Heart right ventricle (tissue), 16 donors: ENCODE results near the gene MYOZ2. TPM values are rescaled to one million over a fixed set of nuclear protein-coding genes. Genes with fewer than 3 reads are reported as not detected.
"Not testable (repeated sequence)": the region's sequence is repeated elsewhere in the genome, so short reads cannot be mapped to it uniquely, and the experiment has no call there.

Source experiments
- ATAC-seq, 8 donors: fragments of 200-7000 bp; cut with Tn5 transposase; one replicate each; pipeline ENCODE4 v1.9.1; 2020; ENCODE audit warnings: mild to moderate bottlenecking in 8 of 8, moderate library complexity in 8 of 8, moderate number of reproducible peaks in 1 of 8
- DNase-seq, 2 donors: peaks; one replicate each; pipeline ENCODE4 v3.0.0-alpha.2; 2020
- H3K27ac ChIP-seq, 10 donors: fragments of 200-600 bp; sonication (generic) in 2 of 10; one replicate each; pipeline versions ENCODE4 v1.5.0 to v1.8.0; 2020 to 2022; ENCODE audit warnings: mild to moderate bottlenecking in 3 of 10
- H3K27me3 ChIP-seq, 7 donors: fragments of 200-600 bp; one replicate each; pipeline ENCODE4 v1.8.0; 2021 to 2022; ENCODE audit warnings: mild to moderate bottlenecking in 2 of 7
- H3K36me3 ChIP-seq, 9 donors: fragments of 200-600 bp; sonication (generic) in 1 of 9; one replicate each; pipeline versions ENCODE4 v1.5.0 to v1.8.0; 2020 to 2022; ENCODE audit warnings: mild to moderate bottlenecking in 2 of 9
- H3K4me1 ChIP-seq, 9 donors: fragments of 200-600 bp; sonication (generic) in 1 of 9; one replicate each; pipeline versions ENCODE4 v1.5.0 to v1.8.0; 2020 to 2022; ENCODE audit warnings: mild to moderate bottlenecking in 4 of 9
- H3K4me3 ChIP-seq, 10 donors: fragments of 200-600 bp; sonication (generic) in 2 of 10; one replicate each; pipeline versions ENCODE4 v1.5.0 to v1.8.0; 2020 to 2022; ENCODE audit warnings: mild to moderate bottlenecking in 7 of 10, moderate library complexity in 2 of 10
- H3K9me3 ChIP-seq, 11 donors: fragments of 200-600 bp in 10 of 11; sonication (generic) in 2 of 11; one replicate each; pipeline versions ENCODE4 v1.5.0 to v1.8.0; 2013 to 2022; ENCODE audit warnings: mild to moderate bottlenecking in 2 of 11, control low read depth in 1 of 11, moderate library complexity in 1 of 11
- CTCF ChIP-seq, 9 donors: fragments of 200-600 bp; sonication (generic) in 2 of 9; IDR thresholded peaks; one replicate each; pipeline versions ENCODE4 v1.5.0 to v1.8.0; 2021 to 2022; ENCODE audit warnings: antibody characterized with exemption in 9 of 9, mild to moderate bottlenecking in 5 of 9, moderate library complexity in 1 of 9
- WGBS, 2 donors: extraction: QIAGEN DNeasy Blood & Tissue Kit; methylation state at CpG; one replicate each; pipeline ENCODE4 v1.1.7; 2013; ENCODE audit warnings: inconsistent platforms in 1 of 2; 5-methylcytosine and 5-hydroxymethylcytosine counted together
- intact Hi-C, 10 donors: fragments of 100-400 bp; cut with DNase I; formaldehyde crosslinking; loops; one replicate each; pipeline versions ENCODE4 v1.11.1 to v1.14.2; 2022
- polyA plus RNA-seq, 2 donors: library from polyadenylated mRNA; stranded (reverse); fragments of 200-250 nt; gene quantifications; one replicate each; pipeline ENCODE4 v1.2.3, GENCODE V29; 2013
- total RNA-seq, 10 donors: library from RNA; stranded (reverse); fragmentation: NEBNext Ultra II Directional in 3 of 10; extraction: Animal tissue kit (Norgen Biotek cat#: 25700) in 3 of 10; gene quantifications; one replicate each; pipeline versions ENCODE4 v1.2.1 to v1.2.4, GENCODE V29; 2021 to 2023
- donor health status: Arrhythmogenic right ventricular cardiomyopathy.
- donor health status: ischemic (EF 13 %, LVEDD 7.1; RV severe dilation, severe dysfunction).
- donor health status: healthy with polysubstance abuse.
- donor health status: DM: no; HTN: yes; CAD: no.
- donor health status: DM: no; HTN: no; CAD: no.
- donor health status: ischemic (EF 25% LVEDD 6.9; RV normal size, moderate dysfunction).
- donor health status: ischemic (EF 25% LVEDD 5.7; RV mildly dilated, moderate dysfunction).
- donor health status: healthy.
- donor health status: DM: yes; HTN: yes; CAD: no.
- donor health status: Ischemic cardiomyopathy.
- donor health status: ischemic (EF 35%, LVEDD 5.7; RV mildly dilated, moderate dysfunction).
- donor health status: nonischemic (EF 11% LVEDD 7.7; RV severe dilation, severe dysfunction).
- donor health status: DM: yes; HTN: yes; CAD: no.
- donor health status: PGD.
- donor health status: ischemic (EF 29% LVEDD 5.4; RV normal size, mild dysfunction).
- donor health status: nonischemic (EF 23%, LVEDD 6.1; RV moderate dilation, normal function).

MYOZ2 gene
- total and polyA plus RNA-seq, 12 donors: 231 to 1,008 (median 867) TPM

- Histone ChIP-seq H3K9me3 (no peaks in the 10 kb centered on the region), H3K27me3 (no peaks in the 10 kb centered on the region), H3K4me3 (peak overlapping the region; percentile 20 to 60 (median 47)), H3K36me3 (peaks cover 0 to 8% (median 0%) of the 10 kb centered on the region in 9 donors), H3K4me1 (peaks cover 0 to 40% (median 25%) of the 10 kb centered on the region in 9 donors), H3K27ac (peak overlapping the region; percentile 67 to 93 (median 86))
- DNase-seq: no peak
- intact Hi-C loops: loop anchor here in 7 of 10 donors (5.0 to 10.0 kb wide), 5 partner anchors 54 to 152 kb away; no protein-coding TSS in a partner anchor
- TF ChIP-seq CTCF (IDR thresholded peaks at IDR 0.05): peak in 3 of 9 donors; percentile 6 to 22 (median 14)
- 36 to 46% methylated on average over 3 of the region's 3 CpGs for WGBS, 2 donors
- ATAC-seq: peak; percentile 14 to 62 (median 50)
These were observed 914 bp downstream of the MYOZ2 start for GRCh38 chr4:119136546-119136945.

GRCh38 chr4:119138046-119138445 is 2.4 kb downstream of the MYOZ2 start:
- no peaks in the 10 kb centered on the region for H3K9me3 ChIP-seq
- peaks cover 0 to 14% (median 0%) of the 10 kb centered on the region in 9 donors for H3K36me3 ChIP-seq
- H3K4me3 ChIP-seq: peak overlapping the region; percentile 11 to 60 (median 47)
- ATAC-seq: peak in 6 of 8 donors; percentile 35 to 76 (median 70)
- TF ChIP-seq CTCF (IDR thresholded peaks at IDR 0.05): no peak
- 23 to 34% methylated on average over 2 of the region's 2 CpGs for WGBS, 2 donors
- no peak for DNase-seq
- peak overlapping the region in 9 of 10 donors; percentile 75 to 93 (median 87) for H3K27ac ChIP-seq
- intact Hi-C loops: loop anchor here in 7 of 10 donors (5.0 to 10.0 kb wide), 5 partner anchors 56 to 153 kb away; no protein-coding TSS in a partner anchor
- no peaks in the 10 kb centered on the region for H3K27me3 ChIP-seq
- H3K4me1 ChIP-seq: peaks cover 0 to 29% (median 16%) of the 10 kb centered on the region in 9 donors

- Histone ChIP-seq H3K4me3 (peak overlapping the region; percentile 4 to 60 (median 47)), H3K4me1 (peaks cover 0 to 25% (median 7%) of the 10 kb centered on the region in 9 donors), H3K9me3 (no peaks in the 10 kb centered on the region), H3K27ac (peak overlapping the region in 8 of 10 donors; percentile 46 to 93 (median 88)), H3K27me3 (no peaks in the 10 kb centered on the region), H3K36me3 (peaks cover 0 to 22% (median 0%) of the 10 kb centered on the region in 9 donors)
- no peak for ATAC-seq
- TF ChIP-seq CTCF (IDR thresholded peaks at IDR 0.05): no peak
- intact Hi-C loops: loop anchor here in 7 of 10 donors (5.0 to 10.0 kb wide), 5 partner anchors 57 to 155 kb away; no protein-coding TSS in a partner anchor
- DNase-seq: no peak
These were observed 3.7 kb downstream of the MYOZ2 start for GRCh38 chr4:119139311-119139710.

GRCh38 chr4:119139822-119140252 is 4.2 kb downstream of the MYOZ2 start:
- intact Hi-C loops: loop anchor here in 9 of 10 donors (5.0 to 10.0 kb wide), 8 partner anchors 58 to 395 kb away; no protein-coding TSS in a partner anchor
- Histone ChIP-seq H3K9me3 (no peaks in the 10 kb centered on the region), H3K27ac (peak overlapping the region in 8 of 10 donors; percentile 4 to 93 (median 88))

GRCh38 chr4:119141283-119141682 is 5.7 kb downstream of the MYOZ2 start:
- intact Hi-C loops: loop anchor here in 5 of 10 donors (5.0 to 10.0 kb wide), 5 partner anchors 96 to 396 kb away; no protein-coding TSS in a partner anchor
- Histone ChIP-seq H3K36me3 (peaks cover 0 to 22% (median 0%) of the 10 kb centered on the region in 9 donors), H3K4me1 (peaks cover 0 to 21% (median 5%) of the 10 kb centered on the region in 9 donors), H3K4me3 (peak overlapping the region in 6 of 10 donors; percentile 19 to 60 (median 55)), H3K27ac (peak overlapping the region in 6 of 10 donors; percentile 16 to 87 (median 36))
- DNase-seq, ATAC-seq, H3K9me3 ChIP-seq, H3K27me3 ChIP-seq: not testable (repeated sequence)
- WGBS, 2 donors: 74 to 86% methylated on average over 4 of the region's 4 CpGs

More at GRCh38 chr4:119139822-119140252, 4.2 kb downstream of the MYOZ2 start:
- no peak for TF ChIP-seq CTCF (IDR thresholded peaks at IDR 0.05)
- WGBS, 2 donors: 21 to 28% methylated on average over 2 of the region's 2 CpGs
- Histone ChIP-seq H3K36me3 (peaks cover 0 to 22% (median 0%) of the 10 kb centered on the region in 9 donors), H3K4me3 (peak overlapping the region in 9 of 10 donors; percentile 31 to 60 (median 51)), H3K4me1 (peaks cover 0 to 21% (median 5%) of the 10 kb centered on the region in 9 donors), H3K27me3 (no peaks in the 10 kb centered on the region)
- no peak for DNase-seq
- ATAC-seq: no peak
